HG02642 (cell line): Measurements from ENCODE around the gene GMNN.

ENCODE experiments used
- ATAC-seq: cut with Tn5 transposase; IDR thresholded peaks from one replicate; pipeline ENCODE4 v1.9.1; 2021; ENCODE audit warnings: mild to moderate bottlenecking; ENCODE audit not compliant: unreplicated experiment, poor library complexity

GMNN gene

DNA sequence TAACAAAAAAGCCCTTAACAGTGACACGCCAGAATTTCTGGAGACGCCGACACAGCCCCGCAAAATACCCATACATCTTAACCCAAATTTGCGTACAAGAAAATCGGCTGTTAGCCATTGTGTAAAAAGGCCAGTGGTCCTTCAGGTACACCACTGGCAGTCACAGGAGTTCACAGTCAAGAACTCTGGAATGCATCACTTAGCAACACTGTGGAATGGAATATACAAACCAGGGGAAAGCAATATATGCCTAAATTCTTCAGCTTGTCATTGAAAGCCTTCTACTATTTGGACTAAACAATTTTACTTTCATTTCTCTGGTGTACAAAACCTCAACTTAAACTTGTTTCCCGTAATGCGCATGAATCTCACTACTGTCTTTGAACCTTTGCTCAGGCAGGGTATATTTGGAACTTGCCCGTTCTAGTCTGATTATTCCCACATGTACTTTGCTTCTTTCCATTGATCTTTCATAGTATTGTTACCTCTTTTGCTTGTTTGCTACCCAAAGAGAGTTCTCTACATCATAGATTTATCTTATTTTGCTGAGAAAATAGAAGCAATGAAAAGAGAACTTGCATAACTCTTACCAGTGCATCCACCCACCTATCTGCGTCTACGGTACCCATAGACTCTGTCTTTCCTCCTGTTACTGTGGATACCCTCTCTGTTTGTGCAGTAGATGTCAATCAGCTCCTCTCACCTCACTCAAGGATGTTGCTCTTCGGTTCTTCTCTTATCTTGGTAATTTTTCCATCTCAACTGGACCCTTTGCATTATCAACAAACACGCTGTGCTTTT, 24.2 kb downstream of the GMNN start, which contains the start of gene ARMH2:
TSS of gene ARMH2 (minus strand) at position 178 of the 801 bp plus-strand sequence. CDS start at position 118, 60 bp downstream.
- no peak for ATAC-seq

DNA sequence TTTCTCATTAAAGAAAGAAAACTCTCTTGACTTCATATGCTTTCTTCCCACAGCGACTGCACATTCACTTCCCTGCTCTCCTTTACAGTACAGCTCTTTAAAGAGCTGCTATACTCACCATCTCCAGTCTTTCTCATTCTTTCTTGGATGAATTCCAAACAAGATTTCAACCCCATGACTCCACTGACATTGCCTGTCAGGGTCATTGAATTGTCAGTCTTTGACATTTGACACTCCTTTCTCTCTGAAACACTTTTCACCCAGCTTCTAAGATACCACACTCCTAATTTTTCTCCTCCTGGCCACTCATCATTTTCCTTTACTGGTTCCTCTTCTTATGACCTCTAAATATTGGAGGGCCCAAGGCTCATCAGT, 24.8 kb downstream of the GMNN start:
- no peak for ATAC-seq

DNA sequence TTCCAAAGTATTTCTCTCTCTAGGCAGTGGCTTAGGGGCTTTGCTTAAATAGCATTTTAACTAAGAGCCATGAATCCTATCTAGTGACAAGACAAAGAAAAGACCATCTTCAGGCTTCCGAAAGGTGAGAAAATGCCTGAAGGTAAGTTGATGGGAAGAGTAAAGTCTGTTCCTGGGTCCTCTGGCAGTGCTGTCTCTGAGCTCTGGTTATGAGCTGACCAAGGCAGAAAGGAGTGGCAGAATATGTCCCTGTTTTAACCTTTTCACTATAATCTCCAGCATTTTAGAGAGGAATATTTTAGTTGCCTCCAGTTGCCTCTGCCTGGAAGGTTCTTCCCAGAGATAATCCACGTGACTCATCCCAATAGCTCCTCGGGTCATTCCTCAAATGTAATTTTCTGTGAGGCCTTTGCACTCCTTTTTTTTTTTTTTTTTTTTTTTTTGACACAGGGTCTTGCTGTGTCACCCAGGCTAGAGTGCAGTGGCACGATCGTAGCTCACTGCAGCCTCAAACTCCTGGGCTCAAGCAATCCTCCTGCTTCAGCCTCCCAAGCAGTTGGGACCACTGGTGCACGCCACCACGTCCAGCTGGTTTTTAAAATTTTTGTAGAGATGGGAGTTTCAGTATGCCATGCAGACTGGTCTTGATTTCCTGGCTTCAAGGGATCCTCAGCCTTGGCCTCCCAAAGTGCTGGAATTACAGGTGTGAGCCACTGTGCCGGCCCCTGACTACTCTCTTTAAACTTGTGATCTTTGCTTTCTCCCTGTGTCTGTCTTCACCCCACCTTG, 27.7 kb downstream of the GMNN start:
- no peak for ATAC-seq

DNA sequence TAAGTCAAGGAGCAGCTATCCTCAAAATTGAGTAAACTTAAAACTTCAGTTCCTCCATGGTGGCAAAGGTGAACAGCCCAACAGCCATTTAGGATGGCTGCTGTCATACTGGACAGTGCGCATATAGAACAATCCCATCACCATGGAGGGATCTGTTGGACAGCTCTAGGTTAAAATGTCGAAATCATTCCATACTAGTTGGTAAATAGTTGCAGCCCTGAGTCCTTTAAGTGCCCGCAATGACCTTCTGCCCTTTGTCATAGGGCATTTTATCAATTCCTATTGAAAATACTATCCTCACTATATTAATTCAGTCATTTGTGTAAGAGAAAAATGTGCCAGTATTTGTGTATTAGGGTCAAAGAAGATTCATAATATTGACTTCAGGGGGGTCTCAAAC, 32.8 kb downstream of the GMNN start:
- ATAC-seq = no peak

DNA sequence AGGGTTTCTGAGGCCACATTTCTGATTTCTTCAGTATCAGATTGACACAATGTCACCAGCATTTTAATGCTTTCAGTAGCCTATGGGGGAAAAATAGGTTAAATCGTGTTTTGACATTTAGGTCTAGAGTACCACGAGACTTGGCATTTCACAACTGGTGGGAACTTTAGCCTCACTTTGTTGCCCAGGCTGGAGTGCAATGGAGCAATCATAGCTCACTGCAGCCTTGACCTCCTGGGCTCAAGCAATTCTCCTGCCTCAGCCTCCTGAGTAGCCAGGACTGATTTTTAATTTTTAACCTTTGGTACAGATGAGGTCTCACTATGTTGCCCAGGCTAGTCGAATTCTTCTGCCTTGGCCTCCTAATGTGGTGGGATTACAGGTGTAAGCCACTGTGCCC, 35.0 kb downstream of the GMNN start:
- no peak for ATAC-seq

DNA sequence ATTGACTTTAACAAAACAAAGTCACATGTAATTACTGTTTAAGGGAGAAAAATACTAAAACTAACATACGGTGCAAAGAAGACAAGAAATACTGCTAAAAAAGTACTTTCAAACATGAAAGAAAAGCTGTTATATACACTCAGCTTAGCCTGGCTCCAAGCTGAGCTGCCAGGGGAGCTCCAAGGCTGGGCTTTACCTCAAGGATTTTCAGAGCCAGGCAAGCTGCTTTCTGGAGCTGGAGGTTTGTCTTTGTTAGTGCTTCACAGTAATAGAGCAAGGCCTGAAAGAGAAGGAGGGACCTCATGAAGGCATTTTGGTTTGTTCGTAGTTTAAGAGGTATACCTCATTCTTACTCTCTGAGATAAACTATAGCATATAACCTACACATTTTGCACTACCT, 43.6 kb downstream of the GMNN start:
- no peak for ATAC-seq

DNA sequence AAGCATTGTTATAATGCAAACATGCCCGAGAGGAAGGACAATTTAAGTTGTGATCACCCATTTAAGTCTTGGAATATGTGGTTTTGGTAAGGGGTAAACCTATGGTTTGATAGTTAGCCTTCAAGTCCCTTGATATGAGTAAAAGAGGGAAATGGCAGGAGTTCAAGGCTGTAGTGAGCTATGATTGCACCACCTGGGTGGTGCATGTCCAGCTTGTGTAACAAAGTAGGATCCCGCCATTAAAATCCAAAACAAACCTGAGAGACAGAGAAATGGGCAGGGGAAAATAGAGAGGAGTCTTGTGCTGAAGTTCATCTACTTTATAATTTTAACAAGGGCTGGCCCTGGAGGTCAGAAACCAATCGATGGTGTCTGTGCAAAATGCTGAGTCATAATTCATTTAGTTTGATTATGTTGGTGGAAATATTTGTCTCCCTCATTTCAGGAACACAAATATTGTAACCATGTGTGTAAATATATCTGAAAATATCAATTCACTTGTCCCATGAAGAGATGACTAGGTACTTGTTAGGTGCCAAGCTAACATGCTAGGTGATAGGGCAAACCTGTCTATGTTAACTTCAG, 47.2 kb downstream of the GMNN start:
- ATAC-seq = no peak

DNA sequence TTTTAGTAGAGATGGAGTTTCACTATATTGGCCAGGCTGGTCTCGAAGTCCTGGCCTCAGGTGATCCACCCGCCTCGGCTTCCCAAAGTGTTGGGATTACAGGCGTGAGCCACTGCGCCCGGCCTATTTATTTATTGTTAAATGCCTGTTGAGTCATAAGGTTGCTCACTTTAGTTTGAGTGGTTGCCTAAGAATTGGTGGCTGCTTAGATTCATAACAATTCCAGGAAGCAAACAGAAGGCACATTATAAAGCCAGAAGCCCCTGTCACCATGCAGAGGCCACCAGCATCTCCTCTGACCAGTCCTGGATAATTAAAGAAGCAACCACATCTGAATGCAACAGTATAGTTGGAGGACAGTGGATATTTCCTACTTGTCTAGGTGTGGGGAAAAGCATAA, 48.0 kb downstream of the GMNN start:
- no peak for ATAC-seq

DNA sequence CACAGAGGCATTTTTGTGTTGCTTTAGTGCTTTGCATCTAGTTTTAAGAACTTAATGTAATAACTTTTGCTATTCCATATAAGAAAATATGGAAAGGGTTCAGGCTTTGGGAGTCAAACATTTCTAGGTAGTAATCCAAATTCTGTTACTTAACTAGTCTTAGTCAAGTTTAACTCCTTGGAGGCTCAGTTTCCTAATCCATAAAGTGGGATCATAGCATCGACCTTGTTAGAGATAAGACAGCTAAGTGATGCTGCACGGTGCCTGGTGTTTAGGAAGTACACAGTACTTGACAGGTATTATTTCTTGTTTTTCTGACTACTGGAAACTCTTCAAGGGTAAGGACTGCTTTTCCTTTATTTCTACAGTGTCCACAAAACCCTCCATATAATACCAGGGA, 48.4 kb downstream of the GMNN start:
- ATAC-seq = no peak

DNA sequence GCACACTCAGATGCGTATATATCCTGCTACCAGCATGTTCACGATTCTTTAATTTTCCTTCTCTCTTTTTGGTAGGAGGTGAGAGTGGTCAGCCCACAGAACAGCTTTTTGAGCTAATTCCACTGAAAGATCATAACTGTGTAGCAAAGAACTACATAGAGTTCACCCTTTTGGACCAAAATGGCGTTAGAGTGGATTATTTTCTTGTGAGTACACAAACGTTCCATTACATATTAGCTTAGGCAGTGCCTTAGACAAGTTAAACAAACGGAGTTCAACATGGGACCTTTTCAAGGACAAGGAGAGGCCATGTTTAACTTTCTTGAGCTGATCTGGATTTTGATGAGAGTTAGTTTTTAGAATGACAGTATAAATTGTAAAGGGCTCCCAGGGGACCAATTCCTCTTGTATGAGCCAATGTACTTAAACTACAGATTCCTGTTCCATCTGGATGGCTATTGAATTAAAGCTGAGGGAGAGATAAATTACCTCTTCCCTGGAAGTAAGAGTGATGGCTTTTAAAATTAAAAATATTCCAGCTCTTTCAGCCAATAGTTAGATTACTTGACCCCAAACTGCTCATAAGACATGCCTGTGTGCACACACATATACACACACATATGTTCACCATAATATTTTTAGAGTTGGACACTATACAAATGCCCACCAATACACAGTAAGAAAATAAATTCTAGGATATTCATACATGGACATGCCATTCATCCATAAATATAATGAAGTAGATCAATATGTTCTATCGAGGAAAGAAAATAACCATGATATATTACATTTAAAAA, 49.6 kb downstream of the GMNN start:
- ATAC-seq = no peak

DNA sequence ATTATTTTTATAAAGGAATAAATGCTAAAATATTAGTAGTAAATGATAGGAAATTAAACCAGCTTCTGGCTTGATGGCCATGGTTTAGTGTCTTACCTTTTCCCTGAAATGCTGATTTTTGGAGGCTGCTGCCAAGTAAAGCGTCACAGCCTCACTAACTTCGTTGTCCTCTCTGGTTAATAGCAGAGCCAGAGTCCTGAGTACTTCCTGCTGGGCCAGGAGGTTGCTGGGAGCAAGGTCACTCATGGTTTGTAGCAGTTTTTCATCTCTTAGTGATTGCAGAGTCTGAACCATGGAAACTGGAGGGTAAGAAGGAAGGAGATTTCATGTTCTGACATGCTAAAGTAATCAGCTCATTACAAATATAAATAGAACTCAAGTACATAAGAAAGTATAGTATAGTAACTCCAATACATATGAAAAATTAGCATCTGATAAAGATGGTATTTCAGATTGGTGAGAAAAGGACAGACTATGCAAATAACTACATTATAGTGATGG, 50.4 kb downstream of the GMNN start:
- no peak for ATAC-seq

DNA sequence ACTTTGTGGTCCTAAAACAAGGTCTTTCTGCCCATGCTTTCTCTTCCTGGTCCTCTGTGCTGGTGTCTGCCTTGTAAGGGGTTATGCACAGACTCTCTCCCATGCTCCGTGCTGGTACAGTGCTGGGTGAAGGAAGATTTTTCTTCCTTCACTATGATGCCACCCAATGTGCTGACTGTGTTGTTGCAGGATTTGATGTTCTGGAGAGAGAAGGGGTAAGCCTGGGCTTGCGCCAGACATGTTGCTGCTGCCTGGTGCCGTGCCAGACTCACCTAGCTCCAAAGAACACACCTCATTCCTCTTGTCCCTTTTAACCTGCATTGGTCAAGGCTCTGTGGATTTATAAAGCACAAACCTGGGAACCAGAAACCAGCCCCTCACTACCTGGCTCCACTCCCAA, 52.4 kb downstream of the GMNN start:
- ATAC-seq = no peak

DNA sequence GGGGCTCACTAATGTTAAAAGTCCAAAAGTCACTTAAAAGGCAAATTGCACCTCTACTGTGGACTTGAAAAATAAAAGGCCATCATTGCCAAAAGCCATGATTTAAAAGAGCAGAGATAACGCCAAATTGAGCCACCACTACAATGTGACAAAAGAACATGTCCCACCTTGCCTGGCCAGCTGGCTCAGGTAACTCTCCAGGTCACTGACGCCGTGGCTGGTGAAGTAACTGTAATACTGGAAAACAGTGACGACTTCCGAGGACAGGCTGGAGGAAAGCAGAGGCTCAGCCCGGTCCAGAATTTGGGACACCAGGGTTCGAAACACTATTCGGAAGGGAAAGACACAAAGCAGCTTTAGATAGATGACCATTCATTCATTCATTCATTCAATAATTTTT, 53.2 kb downstream of the GMNN start:
- ATAC-seq = no peak

DNA sequence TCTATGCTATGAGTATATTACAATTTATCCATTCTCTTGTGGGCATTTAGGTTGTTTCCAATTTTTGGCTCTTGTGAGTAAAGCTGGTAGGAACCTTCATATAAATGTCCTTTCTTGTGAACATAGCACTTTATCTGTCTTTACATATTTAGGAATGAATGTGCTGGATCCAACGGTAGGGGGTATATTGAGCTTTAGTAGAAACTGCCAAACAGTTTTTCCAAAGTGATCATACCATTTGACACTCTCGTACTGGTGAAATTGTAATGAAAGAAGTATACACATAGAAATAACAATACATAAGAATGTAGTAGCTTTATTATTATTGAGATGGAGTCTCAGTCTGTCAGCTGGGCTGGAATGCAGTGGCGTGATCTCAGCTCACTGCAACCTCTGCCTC, 54.9 kb downstream of the GMNN start:
- ATAC-seq = no peak

DNA sequence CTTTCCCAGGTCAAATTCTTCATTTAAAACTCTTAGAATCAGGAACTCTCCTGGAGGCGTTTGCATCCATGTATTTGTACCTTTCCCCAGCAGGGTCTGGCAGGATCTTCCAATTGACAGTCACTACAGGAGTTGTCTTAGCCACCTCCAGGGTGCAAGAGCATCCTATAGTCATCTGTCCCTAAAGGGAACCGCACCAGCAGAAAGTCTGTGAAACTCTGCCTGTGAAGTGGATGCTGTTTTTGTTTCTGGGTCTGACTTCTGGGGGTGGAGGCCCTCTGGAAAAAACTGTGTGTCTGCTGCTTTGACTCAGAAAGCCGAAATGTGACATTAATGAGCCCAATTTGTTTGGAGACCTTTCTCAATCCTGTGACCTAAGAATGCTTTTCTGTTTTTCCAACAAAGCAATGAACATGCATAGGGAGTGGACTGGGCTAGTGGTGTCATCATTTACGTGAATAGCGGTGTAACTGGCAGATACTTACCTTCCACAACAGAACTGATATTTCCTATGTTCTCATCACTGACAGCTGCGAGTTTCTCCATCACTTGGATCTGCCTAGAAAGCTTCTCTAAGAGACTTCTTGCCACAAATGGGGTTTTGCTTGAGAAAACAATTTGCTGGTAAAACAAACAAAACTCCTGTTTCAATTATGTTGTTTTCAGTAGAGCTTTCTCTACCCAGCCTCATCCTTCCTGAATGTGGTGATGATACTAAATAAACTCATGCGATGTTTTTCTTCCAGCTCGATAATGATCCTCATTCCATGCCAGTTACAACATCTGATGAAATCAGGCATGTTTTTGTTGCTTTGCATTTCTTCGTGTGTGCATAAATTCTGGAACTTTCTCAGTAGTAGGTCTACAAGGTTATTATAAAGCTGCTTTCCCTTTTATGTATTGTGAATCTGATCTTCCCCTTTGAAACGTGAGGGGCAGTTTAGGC, 57.3 kb downstream of the GMNN start:
- no peak for ATAC-seq

DNA sequence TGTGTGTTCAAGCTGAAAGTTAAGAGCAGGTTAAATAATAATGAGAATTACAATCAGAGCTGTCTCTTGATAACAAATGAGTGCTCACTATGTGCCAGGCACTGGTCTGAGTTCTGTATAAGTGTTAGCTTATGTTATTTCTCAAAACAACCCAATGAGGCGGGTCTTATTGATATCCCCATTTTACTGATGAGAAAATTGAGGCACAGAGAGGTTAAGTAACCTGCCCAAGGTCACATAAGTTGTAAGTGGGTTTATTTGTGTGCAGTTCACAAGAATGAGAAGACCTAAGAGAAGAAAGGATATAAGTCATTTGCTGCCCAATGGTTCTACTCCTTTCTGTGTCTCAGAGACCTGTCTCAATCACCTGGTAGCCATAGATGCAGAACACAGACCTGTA, 58.1 kb downstream of the GMNN start:
- ATAC-seq = no peak

DNA sequence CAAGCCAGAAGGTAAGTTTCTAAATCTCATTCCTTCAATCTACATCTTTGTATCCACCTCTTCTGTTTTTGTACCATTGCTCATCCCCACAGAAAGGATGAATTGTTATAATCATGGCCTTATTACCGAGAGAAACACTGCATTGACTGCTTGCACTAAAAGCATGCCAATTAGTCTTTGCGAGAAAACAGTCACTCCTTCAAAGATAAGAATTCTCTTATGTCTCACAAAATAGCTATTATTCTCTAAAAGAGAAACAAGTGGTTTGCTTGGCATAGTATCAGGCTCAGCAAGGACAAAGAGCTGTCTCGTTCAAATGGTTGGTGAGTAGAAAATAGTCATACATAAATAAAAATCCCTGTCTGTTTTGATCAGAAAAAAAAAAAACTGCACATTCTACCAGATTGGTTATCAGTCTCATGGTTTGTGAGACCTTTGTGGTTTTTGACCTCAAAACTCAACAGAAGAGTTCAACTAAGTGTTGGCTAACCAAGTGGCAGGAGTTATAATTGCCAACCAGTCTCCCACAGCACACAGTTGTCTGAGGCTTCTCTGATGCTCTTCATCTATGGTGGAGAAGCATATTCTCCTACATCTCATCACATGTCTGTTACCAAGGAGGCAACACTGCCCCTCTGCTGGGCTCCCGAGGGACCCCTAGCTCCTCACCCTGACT, 59.1 kb downstream of the GMNN start:
- no peak for ATAC-seq
